DOHH2 (cell line): ENCODE results near the gene ARRB2.
A peak's percentile ranks its signal among the peaks of the same experiment; 100 is the strongest.

ENCODE experiments used
- H3F3A ChIP-seq: fragments of 200-600 bp; sonication (generic), shearing (Covaris generic); 2 replicates; pipeline ENCODE4 v1.6.0; 2016; ENCODE audit warnings: antibody characterized with exemption, mild to moderate bottlenecking; ENCODE audit not compliant: control insufficient read depth, insufficient read depth
- H3K27ac ChIP-seq: fragments of 200-600 bp; sonication (generic); 2 replicates; pipeline ENCODE4 v1.5.1; 2014; ENCODE audit warnings: low read depth, mild to moderate bottlenecking, low read length, moderate library complexity
- H3K27me3 ChIP-seq: fragments of 200-600 bp; sonication (generic); 2 replicates; pipeline ENCODE4 v1.6.1; 2014; ENCODE audit warnings: mild to moderate bottlenecking, low read length, mixed read lengths; ENCODE audit not compliant: control insufficient read depth
- H3K36me3 ChIP-seq: fragments of 200-600 bp; sonication (generic); 2 replicates; pipeline ENCODE4 v1.6.1; 2014; ENCODE audit warnings: mild to moderate bottlenecking, low read length, moderate library complexity, mixed read lengths; ENCODE audit not compliant: control insufficient read depth
- H3K4me1 ChIP-seq: fragments of 200-600 bp; sonication (generic); 2 replicates; pipeline ENCODE4 v1.6.1; 2014; ENCODE audit warnings: mild to moderate bottlenecking, low read length, mixed read lengths; ENCODE audit not compliant: control insufficient read depth
- H3K4me2 ChIP-seq: fragments of 200-600 bp; sonication (generic); 2 replicates; pipeline ENCODE4 v1.6.0; 2014; ENCODE audit warnings: mild to moderate bottlenecking, low read length, moderate library complexity
- H3K4me3 ChIP-seq: fragments of 200-600 bp; sonication (generic); 2 replicates; pipeline ENCODE4 v1.5.1; 2014; ENCODE audit warnings: mild to moderate bottlenecking, low read length, mixed read lengths
- H3K79me2 ChIP-seq: fragments of 200-600 bp; sonication (generic); 2 replicates; pipeline ENCODE4 v1.6.1; 2014; ENCODE audit warnings: mild to moderate bottlenecking, low read length, mixed read lengths; ENCODE audit not compliant: control insufficient read depth
- H3K9me2 ChIP-seq: fragments of 200-600 bp; sonication (generic); replicated peaks from 2 replicates; pipeline ENCODE4 v1.6.1; 2014; ENCODE audit warnings: mild to moderate bottlenecking, low read length, mixed read lengths; ENCODE audit not compliant: control insufficient read depth
- H3K9me3 ChIP-seq: fragments of 200-600 bp; sonication (generic); 2 replicates; pipeline ENCODE4 v1.6.1; 2014; ENCODE audit warnings: antibody characterized with exemption, low read length, mixed read lengths; ENCODE audit not compliant: control insufficient read depth, insufficient read depth
- H4K20me1 ChIP-seq: fragments of 200-600 bp; sonication (generic); 2 replicates; pipeline ENCODE4 v1.6.0; 2014; ENCODE audit warnings: low read depth, mild to moderate bottlenecking, antibody characterized with exemption, low read length, moderate library complexity; ENCODE audit not compliant: control insufficient read depth, insufficient read depth
- EZH2phosphoT487 ChIP-seq: fragments of 200-600 bp; sonication (generic); IDR thresholded peaks from 2 replicates; pipeline ENCODE4 v1.6.1; 2017; ENCODE audit warnings: borderline replicate concordance, mild to moderate bottlenecking, antibody characterized with exemption, low read length, moderate library complexity, mixed read lengths
- TF ChIP-seq, protein P1 (sequence below): fragments of 200-600 bp; sonication (generic); IDR thresholded peaks from one replicate; pipeline ENCODE4 v1.5.1; 2014; ENCODE audit warnings: antibody characterized with exemption, mild to moderate bottlenecking, low read depth, low read length; ENCODE audit not compliant: poor library complexity, severe bottlenecking

ARRB2 gene

DNA sequence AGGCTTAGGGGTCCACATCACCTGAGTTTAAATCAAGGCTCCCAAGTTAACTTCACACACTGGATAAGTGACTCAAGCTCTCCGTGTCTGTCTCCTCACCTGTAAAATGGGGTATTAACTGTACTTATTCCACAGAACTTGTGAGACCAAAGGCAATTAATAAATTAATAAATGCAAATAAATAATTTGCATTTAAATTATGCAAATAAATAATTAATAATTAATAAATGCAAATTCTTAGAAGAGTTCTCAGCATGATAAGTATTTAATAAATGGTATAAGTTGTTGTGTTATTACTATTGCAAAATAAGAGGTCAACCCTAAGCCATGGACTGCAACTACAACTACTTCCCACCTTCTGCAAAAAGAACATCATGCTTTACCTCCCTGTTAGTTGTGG lies 43.0 kb downstream of the ARRB2 start:
- H3F3A ChIP-seq = no peaks in the 10 kb centered on the region
- H3K79me2 ChIP-seq = no peaks in the 10 kb centered on the region

DNA sequence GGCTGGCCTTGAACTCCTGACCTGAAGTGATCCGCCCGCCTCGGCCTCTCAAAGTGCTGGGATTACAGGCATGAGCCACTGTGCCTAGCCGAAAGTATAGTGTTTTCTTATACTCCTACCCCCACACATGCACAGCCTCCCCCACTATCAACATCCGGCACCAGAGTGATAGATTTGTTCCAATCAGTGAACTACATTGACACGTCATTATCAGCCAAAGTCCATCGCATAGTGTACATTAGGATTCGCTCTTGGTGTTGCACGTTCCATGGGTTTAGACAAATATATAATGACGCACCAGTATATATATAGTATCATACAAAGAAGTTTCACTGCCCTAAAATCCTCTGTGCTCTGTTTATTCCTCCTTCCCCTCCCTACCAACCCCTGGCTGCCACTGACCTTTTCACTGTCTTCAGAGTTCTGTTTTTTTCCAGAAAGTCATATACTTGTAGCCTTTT lies 49.4 kb downstream of the ARRB2 start:
- H3K4me2 ChIP-seq = no peak overlapping the region
- H3K9me3 ChIP-seq = no peaks in the 10 kb centered on the region
- TF ChIP-seq, protein P1, sequence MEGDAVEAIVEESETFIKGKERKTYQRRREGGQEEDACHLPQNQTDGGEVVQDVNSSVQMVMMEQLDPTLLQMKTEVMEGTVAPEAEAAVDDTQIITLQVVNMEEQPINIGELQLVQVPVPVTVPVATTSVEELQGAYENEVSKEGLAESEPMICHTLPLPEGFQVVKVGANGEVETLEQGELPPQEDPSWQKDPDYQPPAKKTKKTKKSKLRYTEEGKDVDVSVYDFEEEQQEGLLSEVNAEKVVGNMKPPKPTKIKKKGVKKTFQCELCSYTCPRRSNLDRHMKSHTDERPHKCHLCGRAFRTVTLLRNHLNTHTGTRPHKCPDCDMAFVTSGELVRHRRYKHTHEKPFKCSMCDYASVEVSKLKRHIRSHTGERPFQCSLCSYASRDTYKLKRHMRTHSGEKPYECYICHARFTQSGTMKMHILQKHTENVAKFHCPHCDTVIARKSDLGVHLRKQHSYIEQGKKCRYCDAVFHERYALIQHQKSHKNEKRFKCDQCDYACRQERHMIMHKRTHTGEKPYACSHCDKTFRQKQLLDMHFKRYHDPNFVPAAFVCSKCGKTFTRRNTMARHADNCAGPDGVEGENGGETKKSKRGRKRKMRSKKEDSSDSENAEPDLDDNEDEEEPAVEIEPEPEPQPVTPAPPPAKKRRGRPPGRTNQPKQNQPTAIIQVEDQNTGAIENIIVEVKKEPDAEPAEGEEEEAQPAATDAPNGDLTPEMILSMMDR = no peak
- no peak for TF ChIP-seq EZH2phosphoT487
- H3K4me3 ChIP-seq = no peak overlapping the region
- peaks cover 16% of the 10 kb centered on the region; the same call in 1 of the 2 replicates for H3K27me3 ChIP-seq
- H3K36me3 ChIP-seq = no peaks in the 10 kb centered on the region
- no peaks in the 10 kb centered on the region for H4K20me1 ChIP-seq
- peaks cover 7% of the 10 kb centered on the region for H3K4me1 ChIP-seq
- no peaks in the 10 kb centered on the region for H3K9me2 ChIP-seq
- no peaks in the 10 kb centered on the region for H3K79me2 ChIP-seq
- H3F3A ChIP-seq = no peaks in the 10 kb centered on the region
- no peak overlapping the region for H3K27ac ChIP-seq

More for the DNA sequence above, 43.0 kb downstream of the ARRB2 start:
- Histone ChIP-seq H3K27ac (no peak overlapping the region), H3K4me2 (no peak overlapping the region), H3K4me1 (peaks cover 3% of the 10 kb centered on the region), H3K27me3 (peaks cover 31% of the 10 kb centered on the region), H3K9me3 (no peaks in the 10 kb centered on the region), H4K20me1 (no peaks in the 10 kb centered on the region), H3K4me3 (no peak overlapping the region), H3K36me3 (no peaks in the 10 kb centered on the region), H3K9me2 (no peaks in the 10 kb centered on the region)
- TF ChIP-seq EZH2phosphoT487 = no peak
- TF ChIP-seq, protein P1 = no peak

DNA sequence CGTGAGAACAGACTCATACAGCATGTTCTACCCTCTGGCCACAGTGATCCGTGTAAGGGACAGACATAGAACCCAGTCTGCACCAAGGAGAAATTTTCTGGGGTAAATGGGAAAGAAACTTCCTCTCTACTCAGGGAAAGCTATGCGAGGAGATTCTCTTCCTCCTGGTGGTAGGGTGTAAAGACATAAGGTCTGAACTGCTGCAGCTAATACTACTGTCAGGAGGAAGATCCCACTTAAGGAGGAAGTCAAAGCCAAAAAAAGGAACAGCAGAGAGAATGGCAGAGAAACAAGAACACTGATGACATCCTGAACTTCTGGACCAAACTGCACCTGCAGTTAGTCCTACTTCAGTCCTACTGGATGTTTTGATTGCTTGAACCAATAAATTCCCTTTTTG lies 54.2 kb downstream of the ARRB2 start:
- no peaks in the 10 kb centered on the region for H4K20me1 ChIP-seq
- peaks cover 5% of the 10 kb centered on the region for H3K27me3 ChIP-seq
- no peaks in the 10 kb centered on the region for H3K9me3 ChIP-seq
- peak overlapping the region; percentile 6 for H3K4me2 ChIP-seq
- H3K36me3 ChIP-seq = no peaks in the 10 kb centered on the region
- peaks cover 8% of the 10 kb centered on the region for H3K4me1 ChIP-seq
- no peaks in the 10 kb centered on the region for H3K79me2 ChIP-seq
- H3K4me3 ChIP-seq = no peak overlapping the region
- H3K9me2 ChIP-seq = no peaks in the 10 kb centered on the region
- TF ChIP-seq, protein P1 = no peak
- no peak for TF ChIP-seq EZH2phosphoT487
- no peaks in the 10 kb centered on the region for H3F3A ChIP-seq
- no peak overlapping the region for H3K27ac ChIP-seq
